Chondrocyte (in vitro differentiated cells): ENCODE measurements around the gene MYLK. TPM values are rescaled to one million over a fixed set of nuclear protein-coding genes. Genes with fewer than 3 reads are reported as not detected.

Experiments
- DNase-seq: peaks from one replicate; pipeline ENCODE4 v3.0.0; 2021; ENCODE audit warnings: mixed read lengths, low spot score
- H3K27ac Mint-ChIP-seq: one replicate; pipeline ENCODE4 v1.8.0; 2021; ENCODE audit warnings: mild to moderate bottlenecking, moderate library complexity, mixed read lengths; ENCODE audit not compliant: unreplicated experiment
- H3K27me3 Mint-ChIP-seq: 2 replicates; pipeline ENCODE4 v1.8.0; 2021; ENCODE audit warnings: low read depth, mixed read lengths
- H3K36me3 Mint-ChIP-seq: 2 replicates; pipeline ENCODE4 v1.8.0; 2021; ENCODE audit warnings: low read depth, mixed read lengths
- H3K4me1 Mint-ChIP-seq: 2 replicates; pipeline ENCODE4 v1.8.0; 2021; ENCODE audit warnings: low read depth, mild to moderate bottlenecking, mixed read lengths
- H3K4me3 Mint-ChIP-seq: one replicate; pipeline ENCODE4 v1.8.0; 2021; ENCODE audit warnings: mild to moderate bottlenecking, moderate library complexity, mixed read lengths; ENCODE audit not compliant: unreplicated experiment
- H3K9me3 Mint-ChIP-seq: 2 replicates; pipeline ENCODE4 v1.8.0; 2021; ENCODE audit warnings: low read depth, mixed read lengths
- total RNA-seq: library from RNA; stranded (reverse); gene quantifications from 3 replicates; pipeline ENCODE4 v1.2.1, GENCODE V29; 2021
- TF ChIP-seq, protein P1 (sequence below): fragments of 200-600 bp; sonication (generic); IDR thresholded peaks from 2 replicates; pipeline ENCODE4 v1.5.0; 2021; ENCODE audit warnings: antibody characterized with exemption, mild to moderate bottlenecking, moderate library complexity

Gene MYLK
- total RNA-seq, 1 donor from 2014 or later = 405 TPM

DNA sequence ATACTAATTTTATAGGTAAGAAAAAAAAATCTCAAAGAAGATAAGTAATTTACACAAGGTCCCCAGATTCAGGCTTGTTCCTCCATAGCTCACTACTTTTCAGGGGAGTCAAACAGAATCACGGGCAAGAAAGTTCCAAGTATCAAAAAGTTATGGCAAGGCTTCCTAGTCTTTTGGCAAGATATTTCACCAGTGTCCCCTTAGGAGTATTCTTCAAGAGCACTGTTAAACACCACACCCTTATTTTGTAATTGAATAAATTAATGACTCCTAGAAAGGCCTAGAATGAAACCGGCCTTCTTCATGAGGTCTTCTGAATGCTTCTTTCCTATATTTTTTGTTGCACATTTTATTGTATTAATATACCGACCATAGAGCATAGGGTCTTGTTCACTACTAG is 109.7 kb downstream of the MYLK start:
- Mint-ChIP-seq H3K9me3 (no peaks in the 10 kb centered on the region), H3K27ac (no peak overlapping the region), H3K27me3 (no peaks in the 10 kb centered on the region), H3K4me3 (no peak overlapping the region), H3K36me3 (peaks cover 2% of the 10 kb centered on the region), H3K4me1 (peaks cover 10% of the 10 kb centered on the region)
- no peak for DNase-seq
- TF ChIP-seq, protein P1, sequence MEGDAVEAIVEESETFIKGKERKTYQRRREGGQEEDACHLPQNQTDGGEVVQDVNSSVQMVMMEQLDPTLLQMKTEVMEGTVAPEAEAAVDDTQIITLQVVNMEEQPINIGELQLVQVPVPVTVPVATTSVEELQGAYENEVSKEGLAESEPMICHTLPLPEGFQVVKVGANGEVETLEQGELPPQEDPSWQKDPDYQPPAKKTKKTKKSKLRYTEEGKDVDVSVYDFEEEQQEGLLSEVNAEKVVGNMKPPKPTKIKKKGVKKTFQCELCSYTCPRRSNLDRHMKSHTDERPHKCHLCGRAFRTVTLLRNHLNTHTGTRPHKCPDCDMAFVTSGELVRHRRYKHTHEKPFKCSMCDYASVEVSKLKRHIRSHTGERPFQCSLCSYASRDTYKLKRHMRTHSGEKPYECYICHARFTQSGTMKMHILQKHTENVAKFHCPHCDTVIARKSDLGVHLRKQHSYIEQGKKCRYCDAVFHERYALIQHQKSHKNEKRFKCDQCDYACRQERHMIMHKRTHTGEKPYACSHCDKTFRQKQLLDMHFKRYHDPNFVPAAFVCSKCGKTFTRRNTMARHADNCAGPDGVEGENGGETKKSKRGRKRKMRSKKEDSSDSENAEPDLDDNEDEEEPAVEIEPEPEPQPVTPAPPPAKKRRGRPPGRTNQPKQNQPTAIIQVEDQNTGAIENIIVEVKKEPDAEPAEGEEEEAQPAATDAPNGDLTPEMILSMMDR = no peak

DNA sequence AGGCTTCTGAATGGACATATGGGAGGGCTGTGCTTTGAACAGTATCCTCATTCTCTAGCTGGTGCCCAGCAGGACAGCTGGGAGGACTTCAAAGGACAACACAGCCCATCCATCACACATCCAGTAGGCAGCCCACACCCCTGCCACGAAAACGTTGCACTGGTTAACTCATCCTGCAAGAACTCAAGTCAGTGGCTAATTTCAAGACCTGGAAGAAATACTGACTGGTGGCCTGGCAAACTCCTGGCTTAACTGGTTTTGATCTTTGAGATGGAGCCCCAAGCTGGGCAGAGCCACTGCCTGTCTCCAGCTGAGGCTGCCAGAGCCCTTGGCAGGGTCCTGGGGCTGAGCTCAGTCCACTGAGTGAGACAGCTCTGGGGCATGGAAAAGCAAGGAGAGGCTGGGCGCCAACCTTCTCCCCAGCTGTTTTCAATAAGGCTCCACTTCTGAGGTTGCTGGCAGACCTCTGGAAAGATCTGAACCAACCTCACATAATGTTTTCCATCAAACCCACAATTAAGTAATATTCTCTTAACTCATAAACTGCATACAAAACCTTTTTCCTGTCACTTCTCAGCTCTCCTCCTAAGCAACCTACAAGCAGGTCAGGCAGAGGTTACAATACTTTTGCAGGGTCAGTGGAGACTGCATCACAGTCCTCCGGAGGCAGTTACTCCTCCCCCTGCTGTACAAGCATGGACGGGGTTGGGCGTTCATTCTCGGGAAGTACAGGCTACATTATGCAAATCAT is 110.3 kb downstream of the MYLK start:
- Mint-ChIP-seq H3K4me1 (peaks cover 10% of the 10 kb centered on the region), H3K9me3 (no peaks in the 10 kb centered on the region), H3K27me3 (no peaks in the 10 kb centered on the region), H3K27ac (no peak overlapping the region), H3K4me3 (no peak overlapping the region), H3K36me3 (no peaks in the 10 kb centered on the region)
- DNase-seq = no peak
- TF ChIP-seq, protein P1 = no peak

DNA sequence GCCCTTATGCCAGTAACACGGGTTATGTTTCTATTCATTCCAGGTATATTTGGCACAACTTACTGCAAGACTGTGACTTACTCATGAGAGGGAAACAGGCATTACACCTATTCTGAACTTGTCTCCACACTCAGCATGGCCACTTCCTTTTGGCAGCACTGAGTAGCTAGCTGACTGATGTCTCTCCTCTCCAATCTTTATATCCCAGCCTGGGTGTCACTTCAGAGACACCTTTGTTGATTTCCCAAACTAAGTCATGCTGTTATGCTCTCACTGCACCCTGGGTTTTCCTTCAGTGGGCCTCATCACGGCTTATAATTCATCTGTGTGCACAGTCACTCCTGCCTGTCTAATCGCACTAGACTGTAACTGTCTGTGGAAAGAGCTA is 114.8 kb downstream of the MYLK start:
- Mint-ChIP-seq H3K4me1 (peaks cover 14% of the 10 kb centered on the region), H3K36me3 (no peaks in the 10 kb centered on the region), H3K27me3 (no peaks in the 10 kb centered on the region), H3K27ac (no peak overlapping the region), H3K4me3 (no peak overlapping the region), H3K9me3 (no peaks in the 10 kb centered on the region)
- no peak for DNase-seq
- TF ChIP-seq, protein P1 = no peak

DNA sequence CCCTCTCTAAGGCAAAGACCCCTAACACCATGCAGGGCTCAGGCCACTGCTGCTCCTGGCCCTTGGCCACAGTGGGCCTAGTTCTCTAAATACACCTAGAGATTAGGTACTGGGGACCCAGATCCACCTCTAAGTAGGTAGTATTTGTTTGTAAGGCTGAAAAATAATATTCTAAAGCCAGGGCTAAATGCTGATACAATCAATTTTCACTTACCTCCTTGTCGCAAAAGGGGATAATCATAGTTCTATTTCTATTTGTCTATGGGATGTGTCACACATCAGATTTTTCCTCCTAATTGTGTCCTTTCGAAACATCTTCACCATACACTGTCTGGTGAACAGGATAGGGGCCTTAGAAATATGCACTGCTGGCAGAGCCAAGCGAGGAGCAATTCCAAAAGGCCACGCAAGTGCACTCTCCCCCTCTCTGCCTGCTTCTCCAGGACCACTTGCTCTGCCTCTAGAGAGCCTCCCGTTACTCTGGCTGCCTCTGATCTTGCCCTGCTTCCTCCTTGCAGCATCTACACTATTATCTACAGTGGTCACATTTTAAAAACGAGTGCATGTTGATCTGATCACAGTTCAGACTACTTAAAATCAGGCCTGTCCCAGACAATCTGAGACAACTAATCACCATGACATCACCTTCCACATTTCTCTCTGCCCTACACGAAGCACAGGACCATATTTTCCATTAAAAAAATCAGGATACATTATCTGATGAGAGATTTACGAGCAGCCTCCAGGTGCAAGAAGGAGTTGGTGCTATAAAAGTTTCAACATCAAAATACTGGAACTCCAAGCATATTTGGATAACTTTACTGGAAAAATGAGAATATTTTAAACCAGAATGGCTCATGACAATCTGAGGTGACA is 115.4 kb downstream of the MYLK start:
- H3K9me3 Mint-ChIP-seq = no peaks in the 10 kb centered on the region
- no peak overlapping the region for H3K27ac Mint-ChIP-seq
- no peak overlapping the region for H3K4me3 Mint-ChIP-seq
- DNase-seq = no peak
- H3K27me3 Mint-ChIP-seq = no peaks in the 10 kb centered on the region
- H3K36me3 Mint-ChIP-seq = no peaks in the 10 kb centered on the region
- TF ChIP-seq, protein P1 = no peak
- peaks cover 8% of the 10 kb centered on the region for H3K4me1 Mint-ChIP-seq

DNA sequence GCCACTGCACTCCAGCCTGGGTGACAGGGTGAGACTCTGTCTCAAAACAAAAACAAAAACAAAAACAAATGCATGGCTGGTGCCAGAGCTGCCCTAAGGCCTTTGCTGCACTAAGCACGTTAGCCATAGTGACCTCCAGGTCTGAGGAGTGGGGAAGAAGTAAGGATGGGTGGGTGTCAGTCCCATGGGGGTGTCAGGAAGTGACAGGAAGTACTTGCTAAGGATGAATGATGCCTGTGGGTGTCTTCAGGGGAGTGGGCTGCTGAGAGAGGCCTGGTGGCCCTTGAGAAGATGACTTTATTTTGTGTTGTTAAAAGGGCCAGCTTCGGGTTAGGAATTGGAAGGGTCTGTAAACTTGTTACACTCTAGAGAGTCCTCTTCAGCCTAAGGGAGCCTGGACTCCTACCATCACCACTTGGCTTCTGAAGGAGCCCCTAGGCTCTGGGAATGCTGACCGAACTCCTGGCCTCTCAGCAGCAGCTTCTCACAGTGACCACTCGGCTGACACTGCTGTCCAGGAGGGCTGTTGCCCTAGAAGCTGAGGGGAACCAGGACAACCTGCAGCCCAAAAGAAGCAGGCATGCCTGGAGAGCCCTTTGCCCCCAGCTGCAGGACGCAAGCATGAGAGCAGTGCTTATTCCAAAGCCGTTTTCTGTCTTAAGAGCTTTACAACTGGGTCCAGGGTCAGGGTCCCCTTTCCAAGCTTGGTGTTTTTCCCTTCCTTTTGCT is 116.4 kb downstream of the MYLK start:
- H3K4me3 Mint-ChIP-seq = no peak overlapping the region
- H3K27me3 Mint-ChIP-seq = no peaks in the 10 kb centered on the region
- peaks cover 4% of the 10 kb centered on the region for H3K4me1 Mint-ChIP-seq
- TF ChIP-seq, protein P1 = no peak
- H3K27ac Mint-ChIP-seq = no peak overlapping the region
- no peaks in the 10 kb centered on the region for H3K9me3 Mint-ChIP-seq
- DNase-seq = no peak
- H3K36me3 Mint-ChIP-seq = no peaks in the 10 kb centered on the region
